ENCODE results near the gene WIPF2. TPM values are rescaled to one million over a fixed set of nuclear protein-coding genes. Genes with fewer than 3 reads are reported as not detected.

WIPF2 gene
- total RNA-seq, 1 experiment from 2014 or later, result 9.7 TPM

GRCh38 chr17:40241252-40241834 is 22.2 kb downstream of the WIPF2 start:
- in situ Hi-C loops (cut with HindIII; ENCODE audit: low sequenced_read_pairs), result no loop called here
- no peak for DNase-seq (ENCODE audit: low spot score)

GRCh38 chr17:40242774-40243173 is 23.7 kb downstream of the WIPF2 start:
- DNase-seq (ENCODE audit: low spot score), result no peak
- in situ Hi-C loops (cut with HindIII; ENCODE audit: low sequenced_read_pairs), result no loop called here

- no peak for DNase-seq (ENCODE audit: low spot score)
- in situ Hi-C loops (cut with HindIII; ENCODE audit: low sequenced_read_pairs), result no loop called here
These were observed 24.7 kb downstream of the WIPF2 start for GRCh38 chr17:40243761-40244160.

GRCh38 chr17:40244255-40244654 is 25.2 kb downstream of the WIPF2 start:
- in situ Hi-C loops (cut with HindIII; ENCODE audit: low sequenced_read_pairs), result no loop called here
- DNase-seq (ENCODE audit: low spot score), result no peak

GRCh38 chr17:40247926-40248495 is 28.9 kb downstream of the WIPF2 start:
- no peak for DNase-seq (ENCODE audit: low spot score)
- in situ Hi-C loops (cut with HindIII; ENCODE audit: low sequenced_read_pairs), result no loop called here

GRCh38 chr17:40248507-40248906 is 29.4 kb downstream of the WIPF2 start:
- in situ Hi-C loops (cut with HindIII; ENCODE audit: low sequenced_read_pairs), result no loop called here
- no peak for DNase-seq (ENCODE audit: low spot score)

- in situ Hi-C loops (cut with HindIII; ENCODE audit: low sequenced_read_pairs), result no loop called here
- no peak for DNase-seq (ENCODE audit: low spot score)
These were observed 32.5 kb downstream of the WIPF2 start for GRCh38 chr17:40251576-40251975.

GRCh38 chr17:40253565-40253964 is 34.5 kb downstream of the WIPF2 start:
- in situ Hi-C loops (cut with HindIII; ENCODE audit: low sequenced_read_pairs), result no loop called here
- DNase-seq (ENCODE audit: low spot score), result no peak

- in situ Hi-C loops (cut with HindIII; ENCODE audit: low sequenced_read_pairs), result no loop called here
- DNase-seq (ENCODE audit: low spot score), result no peak
These were observed 40.4 kb downstream of the WIPF2 start for GRCh38 chr17:40259505-40259904.

- in situ Hi-C loops (cut with HindIII; ENCODE audit: low sequenced_read_pairs), result no loop called here
These were observed 41.4 kb downstream of the WIPF2 start for GRCh38 chr17:40260528-40260927.

GRCh38 chr17:40264458-40265185 is 45.5 kb downstream of the WIPF2 start:
- DNase-seq (ENCODE audit: low spot score), result no peak
- in situ Hi-C loops (cut with HindIII; ENCODE audit: low sequenced_read_pairs), result no loop called here

More at GRCh38 chr17:40260528-40260927, 41.4 kb downstream of the WIPF2 start:
- DNase-seq (ENCODE audit: low spot score), result no peak

- DNase-seq (ENCODE audit: low spot score), result no peak
- in situ Hi-C loops (cut with HindIII; ENCODE audit: low sequenced_read_pairs), result no loop called here
These were observed 46.2 kb downstream of the WIPF2 start for GRCh38 chr17:40265337-40265736.

GRCh38 chr17:40266882-40267281 is 47.8 kb downstream of the WIPF2 start:
- DNase-seq (ENCODE audit: low spot score), result no peak
- in situ Hi-C loops (cut with HindIII; ENCODE audit: low sequenced_read_pairs), result no loop called here

- in situ Hi-C loops (cut with HindIII; ENCODE audit: low sequenced_read_pairs), result no loop called here
- DNase-seq (ENCODE audit: low spot score), result no peak
These were observed 49.1 kb downstream of the WIPF2 start for GRCh38 chr17:40268141-40268712.

GRCh38 chr17:40278414-40278813 is 59.3 kb downstream of the WIPF2 start:
- in situ Hi-C loops (cut with HindIII; ENCODE audit: low sequenced_read_pairs), result no loop called here
- DNase-seq (ENCODE audit: low spot score), result no peak

GRCh38 chr17:40279402-40279801 is 60.3 kb downstream of the WIPF2 start:
- in situ Hi-C loops (cut with HindIII; ENCODE audit: low sequenced_read_pairs), result no loop called here

GRCh38 chr17:40281663-40282062 is 62.6 kb downstream of the WIPF2 start:
- in situ Hi-C loops (cut with HindIII; ENCODE audit: low sequenced_read_pairs), result no loop called here
- DNase-seq (ENCODE audit: low spot score), result no peak

More at GRCh38 chr17:40279402-40279801, 60.3 kb downstream of the WIPF2 start:
- no peak for DNase-seq (ENCODE audit: low spot score)

GRCh38 chr17:40283662-40284061 is 64.6 kb downstream of the WIPF2 start:
- in situ Hi-C loops (cut with HindIII; ENCODE audit: low sequenced_read_pairs), result no loop called here

GRCh38 chr17:40284085-40284713 is 65.1 kb downstream of the WIPF2 start:
- DNase-seq (ENCODE audit: low spot score), result no peak
- in situ Hi-C loops (cut with HindIII; ENCODE audit: low sequenced_read_pairs), result no loop called here

More at GRCh38 chr17:40283662-40284061, 64.6 kb downstream of the WIPF2 start:
- DNase-seq (ENCODE audit: low spot score), result no peak

- no peak for DNase-seq (ENCODE audit: low spot score)
- in situ Hi-C loops (cut with HindIII; ENCODE audit: low sequenced_read_pairs), result no loop called here
These were observed 67.4 kb downstream of the WIPF2 start for GRCh38 chr17:40286473-40286872.
